Activated CD4-positive, alpha-beta T cell treated with anti-CD3 and anti-CD28 coated beads, Interleukin-2, amount 10 ng/mL, durations not matched to agents 7 days and 5 days (primary cell): Measurements from ENCODE around the gene TSHZ1. TPM values are rescaled to one million over a fixed set of nuclear protein-coding genes. Genes with fewer than 3 reads are reported as not detected.
A peak's percentile ranks its signal among the peaks of the same experiment; 100 is the strongest.

Experiments used
- CTCF ChIA-PET: fragments of 350-600 bp; sonication (Branson Sonifier 250); formaldehyde crosslinking; loops from one replicate; lab custom pipeline; 2021; ENCODE audit warnings: antibody characterized with exemption; lab: Charles Lee
- POLR2A ChIA-PET: fragments of 350-600 bp; sonication (Branson Sonifier 250); formaldehyde crosslinking; loops from one replicate; lab custom pipeline; 2021; ENCODE audit warnings: antibody characterized with exemption; lab: Charles Lee
- DNase-seq: peaks from one replicate; pipeline ENCODE4 v3.0.0-alpha.2; 2020
- H3K27ac Mint-ChIP-seq: one replicate; pipeline ENCODE4 v1.8.0; 2021; ENCODE audit warnings: mild to moderate bottlenecking, moderate library complexity, mixed read lengths
- H3K27me3 Mint-ChIP-seq: one replicate; pipeline ENCODE4 v1.8.0; 2021; ENCODE audit warnings: mixed read lengths
- H3K36me3 Mint-ChIP-seq: one replicate; pipeline ENCODE4 v1.8.0; 2021; ENCODE audit warnings: low read depth, mixed read lengths
- H3K4me1 Mint-ChIP-seq: one replicate; pipeline ENCODE4 v1.8.0; 2021; ENCODE audit warnings: mixed read lengths
- H3K4me3 Mint-ChIP-seq: one replicate; pipeline ENCODE4 v1.8.0; 2021; ENCODE audit warnings: mild to moderate bottlenecking, moderate library complexity, mixed read lengths
- H3K9me3 Mint-ChIP-seq: one replicate; pipeline ENCODE4 v1.8.0; 2021; ENCODE audit warnings: mixed read lengths
- total RNA-seq, 2 experiments: library from RNA; stranded (reverse); gene quantifications; one replicate each; pipeline ENCODE4 v1.2.3, GENCODE V29; 2021

The TSHZ1 gene
- total RNA-seq, 2 experiments from 2014 or later: 22.0 to 23.6 TPM

GRCh38 chr18:75267643-75268363 is 57.2 kb downstream of the TSHZ1 start:
- Mint-ChIP-seq H3K9me3 (no peaks in the 10 kb centered on the region), H3K27ac (no peak overlapping the region), H3K27me3 (no peaks in the 10 kb centered on the region), H3K36me3 (no peaks in the 10 kb centered on the region), H3K4me1 (peaks cover 5% of the 10 kb centered on the region), H3K4me3 (no peak overlapping the region)
- POLR2A ChIA-PET: no interaction called here
- CTCF ChIA-PET: no interaction called here
- DNase-seq: no peak

GRCh38 chr18:75268364-75268646 is 57.7 kb downstream of the TSHZ1 start:
- H3K27ac Mint-ChIP-seq: no peak overlapping the region
- H3K36me3 Mint-ChIP-seq: no peaks in the 10 kb centered on the region
- CTCF ChIA-PET: no interaction called here
- no peak overlapping the region for H3K4me3 Mint-ChIP-seq
- no peaks in the 10 kb centered on the region for H3K9me3 Mint-ChIP-seq
- POLR2A ChIA-PET: no interaction called here
- no peak for DNase-seq
- H3K27me3 Mint-ChIP-seq: no peaks in the 10 kb centered on the region
- peaks cover 5% of the 10 kb centered on the region for H3K4me1 Mint-ChIP-seq

GRCh38 chr18:75269124-75269680 is 58.6 kb downstream of the TSHZ1 start:
- Mint-ChIP-seq H3K27ac (no peak overlapping the region), H3K4me1 (peaks cover 5% of the 10 kb centered on the region), H3K9me3 (no peaks in the 10 kb centered on the region), H3K27me3 (no peaks in the 10 kb centered on the region), H3K36me3 (no peaks in the 10 kb centered on the region), H3K4me3 (no peak overlapping the region)
- no peak for DNase-seq
- ChIA-PET POLR2A (no interaction called here), CTCF (no interaction called here)

GRCh38 chr18:75269696-75270095 is 59.1 kb downstream of the TSHZ1 start:
- no peak for DNase-seq
- Mint-ChIP-seq H3K4me3 (no peak overlapping the region), H3K27ac (no peak overlapping the region), H3K4me1 (peaks cover 5% of the 10 kb centered on the region), H3K9me3 (no peaks in the 10 kb centered on the region), H3K27me3 (no peaks in the 10 kb centered on the region), H3K36me3 (no peaks in the 10 kb centered on the region)
- ChIA-PET CTCF (no interaction called here), POLR2A (no interaction called here)

GRCh38 chr18:75271952-75272351 is 61.4 kb downstream of the TSHZ1 start:
- ChIA-PET POLR2A (no interaction called here), CTCF (interaction anchor here (0.5 kb wide), 1 partner anchor 571 kb away, joined by 3 read pairs; no protein-coding TSS in a partner anchor)
- H3K27me3 Mint-ChIP-seq: no peaks in the 10 kb centered on the region
- H3K36me3 Mint-ChIP-seq: peaks cover 3% of the 10 kb centered on the region
- no peaks in the 10 kb centered on the region for H3K9me3 Mint-ChIP-seq
- H3K4me1 Mint-ChIP-seq: peaks cover 12% of the 10 kb centered on the region
- H3K27ac Mint-ChIP-seq: no peak overlapping the region
- no peak for DNase-seq
- no peak overlapping the region for H3K4me3 Mint-ChIP-seq

- peaks cover 14% of the 10 kb centered on the region for H3K4me1 Mint-ChIP-seq
- DNase-seq: no peak
- POLR2A ChIA-PET: no interaction called here
- no peaks in the 10 kb centered on the region for H3K27me3 Mint-ChIP-seq
- no peak overlapping the region for H3K27ac Mint-ChIP-seq
- H3K9me3 Mint-ChIP-seq: no peaks in the 10 kb centered on the region
- CTCF ChIA-PET: no interaction called here
- no peak overlapping the region for H3K4me3 Mint-ChIP-seq
- H3K36me3 Mint-ChIP-seq: peaks cover 4% of the 10 kb centered on the region
Measured at GRCh38 chr18:75273817-75274216, 63.2 kb downstream of the TSHZ1 start.

DNA sequence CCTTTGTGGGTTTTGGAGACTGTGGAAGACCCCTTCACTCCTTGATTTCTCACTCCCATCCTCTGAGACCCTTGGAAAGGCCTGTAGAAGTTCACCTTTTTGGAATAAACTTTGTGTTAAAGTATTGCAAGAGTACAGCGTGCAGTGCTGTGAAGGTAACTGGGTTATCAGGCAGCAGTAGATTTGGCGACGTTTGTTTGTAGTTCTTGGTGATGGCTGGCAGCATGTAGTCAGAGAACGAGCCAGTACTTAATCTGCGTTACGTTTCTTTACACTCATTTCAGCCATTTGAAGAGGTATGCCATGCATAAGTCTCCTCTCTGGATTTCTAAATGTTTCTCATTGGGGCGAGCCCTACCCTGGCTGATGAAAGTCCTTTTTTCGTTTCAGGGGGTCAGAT is 64.6 kb downstream of the TSHZ1 start:
- Mint-ChIP-seq H3K4me1 (peaks cover 11% of the 10 kb centered on the region), H3K27ac (no peak overlapping the region), H3K36me3 (peaks cover 4% of the 10 kb centered on the region), H3K27me3 (no peaks in the 10 kb centered on the region), H3K4me3 (no peak overlapping the region), H3K9me3 (no peaks in the 10 kb centered on the region)
- CTCF ChIA-PET: no interaction called here
- no peak for DNase-seq
- POLR2A ChIA-PET: no interaction called here

GRCh38 chr18:75276818-75277609 is 66.4 kb downstream of the TSHZ1 start:
- no peaks in the 10 kb centered on the region for H3K27me3 Mint-ChIP-seq
- no peak overlapping the region for H3K4me3 Mint-ChIP-seq
- peaks cover 11% of the 10 kb centered on the region for H3K4me1 Mint-ChIP-seq
- DNase-seq: no peak
- POLR2A ChIA-PET: no interaction called here
- H3K27ac Mint-ChIP-seq: peak overlapping the region; percentile 19
- CTCF ChIA-PET: interaction anchor here (0.6 kb wide), 1 partner anchor 601 kb away, joined by 4 read pairs; no protein-coding TSS in a partner anchor
- H3K9me3 Mint-ChIP-seq: no peaks in the 10 kb centered on the region
- H3K36me3 Mint-ChIP-seq: peaks cover 4% of the 10 kb centered on the region

DNA sequence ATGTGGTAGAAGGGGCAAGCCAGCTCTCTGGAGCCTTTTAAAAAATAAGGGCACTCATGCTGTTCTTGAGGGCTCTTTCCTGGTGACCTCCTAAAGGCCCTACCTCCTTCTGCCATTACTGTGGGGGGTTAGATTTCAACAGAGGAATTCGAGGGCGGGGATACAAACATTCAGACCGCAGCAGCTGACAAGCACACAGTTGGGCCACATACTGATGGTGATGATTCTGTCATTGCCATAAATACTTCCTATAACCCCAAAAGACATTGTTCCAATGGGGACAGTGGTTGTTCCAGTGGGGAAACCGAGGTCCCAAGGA is 67.0 kb downstream of the TSHZ1 start:
- DNase-seq: no peak
- Mint-ChIP-seq H3K27me3 (no peaks in the 10 kb centered on the region), H3K4me3 (no peak overlapping the region), H3K4me1 (peaks cover 11% of the 10 kb centered on the region), H3K9me3 (no peaks in the 10 kb centered on the region), H3K36me3 (peaks cover 4% of the 10 kb centered on the region), H3K27ac (no peak overlapping the region)
- CTCF ChIA-PET: no interaction called here
- POLR2A ChIA-PET: no interaction called here

DNA sequence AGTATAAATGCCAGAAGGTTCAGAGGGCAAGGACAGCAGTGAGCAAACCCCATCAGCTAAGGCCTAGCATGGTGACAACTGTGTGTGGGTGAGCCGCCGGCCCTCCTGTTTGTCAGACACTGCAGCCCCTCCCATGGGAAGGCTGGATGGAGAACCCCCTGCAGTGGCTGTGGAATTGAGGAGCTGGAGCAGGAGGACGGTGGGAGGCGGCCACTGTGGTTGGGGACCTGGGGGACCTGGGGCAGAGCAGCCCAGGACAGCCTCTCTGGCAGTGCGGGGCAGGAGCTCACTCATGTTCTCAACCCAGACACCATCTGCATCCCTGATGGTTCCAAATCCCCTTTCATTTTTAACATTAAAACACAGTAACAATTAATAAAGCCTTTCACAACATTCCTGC is 68.8 kb downstream of the TSHZ1 start:
- H3K4me1 Mint-ChIP-seq: peaks cover 11% of the 10 kb centered on the region
- CTCF ChIA-PET: no interaction called here
- H3K4me3 Mint-ChIP-seq: no peak overlapping the region
- no peaks in the 10 kb centered on the region for H3K9me3 Mint-ChIP-seq
- no peak overlapping the region for H3K27ac Mint-ChIP-seq
- POLR2A ChIA-PET: no interaction called here
- peaks cover 4% of the 10 kb centered on the region for H3K36me3 Mint-ChIP-seq
- H3K27me3 Mint-ChIP-seq: no peaks in the 10 kb centered on the region
- no peak for DNase-seq

DNA sequence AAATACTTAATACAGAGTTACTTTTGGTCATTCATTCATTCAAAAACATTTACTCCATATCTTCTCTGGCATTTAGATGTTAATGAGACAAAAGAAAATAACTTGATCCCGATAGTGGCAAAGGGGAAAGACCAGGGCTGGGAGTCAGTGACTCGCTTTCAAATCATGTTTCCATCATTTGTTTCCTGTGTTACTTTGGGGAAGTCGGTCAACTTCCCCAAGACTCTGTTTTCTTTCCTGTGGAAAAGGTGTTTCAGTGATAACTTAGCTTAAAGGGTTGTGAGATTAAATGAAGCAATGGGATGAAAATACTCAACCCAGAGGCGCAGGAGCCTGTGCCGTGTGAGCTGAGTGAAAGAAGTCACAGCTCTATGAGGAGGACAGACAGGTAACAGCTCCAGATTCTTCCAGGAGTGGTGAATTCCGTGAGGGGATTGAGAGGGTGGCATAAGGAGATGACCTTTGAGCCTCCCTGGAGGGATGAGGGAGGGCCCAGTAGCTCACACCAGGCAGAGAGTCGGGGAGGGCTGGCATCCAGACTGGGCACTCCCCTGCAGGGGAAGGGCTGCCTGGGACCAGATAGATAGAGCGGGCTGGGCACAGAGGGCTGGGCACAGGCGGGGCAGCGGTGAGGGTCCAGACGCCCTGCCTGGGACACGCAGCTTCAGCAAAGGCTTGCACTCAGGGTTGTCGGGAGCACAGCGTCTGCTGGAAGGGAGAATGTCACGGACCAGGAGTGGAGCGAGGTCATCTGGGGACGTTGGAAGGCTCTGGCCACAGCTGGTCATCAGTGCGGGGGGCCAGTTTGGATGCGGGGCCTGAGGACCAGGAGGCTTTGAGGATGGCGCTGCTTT is 70.1 kb downstream of the TSHZ1 start:
- no peak for DNase-seq
- no peak overlapping the region for H3K27ac Mint-ChIP-seq
- POLR2A ChIA-PET: no interaction called here
- H3K9me3 Mint-ChIP-seq: no peaks in the 10 kb centered on the region
- H3K27me3 Mint-ChIP-seq: no peaks in the 10 kb centered on the region
- H3K4me3 Mint-ChIP-seq: no peak overlapping the region
- H3K4me1 Mint-ChIP-seq: peaks cover 11% of the 10 kb centered on the region
- H3K36me3 Mint-ChIP-seq: peaks cover 12% of the 10 kb centered on the region
- CTCF ChIA-PET: no interaction called here

- no peaks in the 10 kb centered on the region for H3K27me3 Mint-ChIP-seq
- H3K4me3 Mint-ChIP-seq: no peak overlapping the region
- H3K9me3 Mint-ChIP-seq: no peaks in the 10 kb centered on the region
- ChIA-PET CTCF (no interaction called here), POLR2A (no interaction called here)
- no peak overlapping the region for H3K27ac Mint-ChIP-seq
- H3K4me1 Mint-ChIP-seq: no peaks in the 10 kb centered on the region
- DNase-seq: no peak
- peaks cover 17% of the 10 kb centered on the region for H3K36me3 Mint-ChIP-seq
Measured at GRCh38 chr18:75282746-75283145, 72.1 kb downstream of the TSHZ1 start.

DNA sequence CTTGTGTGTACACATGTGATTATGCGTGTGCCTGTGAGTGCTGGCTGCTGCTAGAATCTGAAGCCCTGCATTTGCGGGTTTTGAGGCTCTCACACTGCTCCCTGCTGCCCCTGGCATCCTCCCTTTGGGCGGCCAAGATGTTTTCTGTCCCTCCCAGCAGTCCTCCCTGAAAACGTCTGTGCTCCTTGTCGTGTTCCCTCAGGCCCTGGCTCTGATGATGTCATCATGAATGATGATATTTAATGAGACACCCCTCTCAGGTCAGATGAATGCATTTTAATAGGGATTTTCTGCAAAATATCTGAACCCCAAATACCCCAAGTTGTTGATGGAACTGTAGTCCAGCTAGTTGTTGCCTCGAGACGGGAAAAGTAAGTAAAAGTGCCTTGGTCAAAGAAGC is 73.1 kb downstream of the TSHZ1 start:
- Mint-ChIP-seq H3K9me3 (no peaks in the 10 kb centered on the region), H3K4me3 (no peak overlapping the region), H3K4me1 (no peaks in the 10 kb centered on the region), H3K36me3 (peaks cover 19% of the 10 kb centered on the region), H3K27me3 (no peaks in the 10 kb centered on the region), H3K27ac (no peak overlapping the region)
- DNase-seq: no peak
- ChIA-PET CTCF (no interaction called here), POLR2A (no interaction called here)
